Stimulated activated CD4-positive, alpha-beta T cell treated with anti-CD3 and anti-CD28 coated beads, Interleukin-15, amount 100 ng/mL, for 24 hours (primary cell): ENCODE results near the gene ZMIZ1.

Experiments used
- DNase-seq: peaks from one replicate; pipeline ENCODE4 v3.0.0-alpha.2; 2020

Gene ZMIZ1

GRCh38 chr10:79158402-79159097 lies 89.8 kb downstream of the ZMIZ1 start:
- DNase-seq, result no peak

- no peak for DNase-seq
These were observed 90.4 kb downstream of the ZMIZ1 start for GRCh38 chr10:79159141-79159651.

GRCh38 chr10:79159785-79160184 lies 91.0 kb downstream of the ZMIZ1 start:
- no peak for DNase-seq

GRCh38 chr10:79160191-79160590 lies 91.4 kb downstream of the ZMIZ1 start:
- DNase-seq, result no peak

GRCh38 chr10:79161557-79161956 lies 92.8 kb downstream of the ZMIZ1 start:
- no peak for DNase-seq

GRCh38 chr10:79162022-79162421 lies 93.3 kb downstream of the ZMIZ1 start:
- DNase-seq, result no peak

- no peak for DNase-seq
These were observed 94.3 kb downstream of the ZMIZ1 start for GRCh38 chr10:79162861-79163665.

GRCh38 chr10:79163666-79163975 lies 94.9 kb downstream of the ZMIZ1 start:
- DNase-seq, result no peak

- DNase-seq, result no peak
These were observed 95.3 kb downstream of the ZMIZ1 start for GRCh38 chr10:79164075-79164474.

- DNase-seq, result no peak
These were observed 96.5 kb downstream of the ZMIZ1 start for GRCh38 chr10:79165070-79165778.

GRCh38 chr10:79166312-79166721 lies 97.6 kb downstream of the ZMIZ1 start:
- no peak for DNase-seq

GRCh38 chr10:79166741-79167140 lies 98.0 kb downstream of the ZMIZ1 start:
- DNase-seq, result no peak

- no peak for DNase-seq
These were observed 98.8 kb downstream of the ZMIZ1 start for GRCh38 chr10:79167537-79167936.

- DNase-seq, result no peak
These were observed 99.4 kb downstream of the ZMIZ1 start for GRCh38 chr10:79168210-79168609.

GRCh38 chr10:79170226-79170752 lies 101.5 kb downstream of the ZMIZ1 start:
- no peak for DNase-seq

- no peak for DNase-seq
These were observed 102.2 kb downstream of the ZMIZ1 start for GRCh38 chr10:79170993-79171392.

GRCh38 chr10:79171504-79171903 lies 102.7 kb downstream of the ZMIZ1 start:
- no peak for DNase-seq

- no peak for DNase-seq
These were observed 104.1 kb downstream of the ZMIZ1 start for GRCh38 chr10:79172881-79173280.

- no peak for DNase-seq
These were observed 105.0 kb downstream of the ZMIZ1 start for GRCh38 chr10:79173582-79174262.

GRCh38 chr10:79176052-79176501 lies 107.3 kb downstream of the ZMIZ1 start:
- no peak for DNase-seq

- no peak for DNase-seq
These were observed 108.3 kb downstream of the ZMIZ1 start for GRCh38 chr10:79176949-79177602.

- no peak for DNase-seq
These were observed 109.4 kb downstream of the ZMIZ1 start for GRCh38 chr10:79178070-79178576.
